CD4-positive, CD25-positive, alpha-beta regulatory T cell (primary cell): ENCODE results near the gene NBEA. TPM values are rescaled to one million over a fixed set of nuclear protein-coding genes. Genes with fewer than 3 reads are reported as not detected.
"Not testable (repeated sequence)": the region's sequence is repeated elsewhere in the genome, so short reads cannot be mapped to it uniquely, and the experiment has no call there.

Experiments
- ATAC-seq, 2 donors: fragments of 150-1000 bp; cut with Tn5 transposase; one replicate each; pipeline ENCODE4 v1.10.0; 2021; ENCODE audit warnings: low read depth in 2 of 2, moderate number of reproducible peaks in 2 of 2, moderate library complexity in 1 of 2
- DNase-seq, 3 donors: peaks; one replicate each; pipeline versions ENCODE4 v3.0.0 to v3.0.0-alpha.2; 2012 to 2022; ENCODE audit warnings: mixed read lengths in 1 of 3
- H3K27ac ChIP-seq: one replicate; pipeline ENCODE4 v1.7.0; 2013; ENCODE audit warnings: mild to moderate bottlenecking, low read length; ENCODE audit not compliant: insufficient read depth, poor library complexity, severe bottlenecking
- H3K27me3 ChIP-seq: one replicate; pipeline ENCODE4 v1.7.0; 2013; ENCODE audit warnings: low read length; ENCODE audit not compliant: control insufficient read depth, insufficient read depth
- H3K36me3 ChIP-seq: one replicate; pipeline ENCODE4 v1.7.0; 2013; ENCODE audit warnings: mild to moderate bottlenecking, low read length, moderate library complexity; ENCODE audit not compliant: control insufficient read depth, insufficient read depth
- H3K4me1 ChIP-seq: 2 replicates; pipeline ENCODE4 v1.7.0; 2013; ENCODE audit warnings: mild to moderate bottlenecking, low read length; ENCODE audit not compliant: insufficient read depth, control insufficient read depth, poor library complexity, severe bottlenecking
- H3K4me3 ChIP-seq: one replicate; pipeline ENCODE4 v1.7.0; 2013; ENCODE audit warnings: low read depth, mild to moderate bottlenecking, low read length, moderate library complexity
- H3K9me3 ChIP-seq, 2 experiments: 1 replicate in 1 of 2; 2 replicates in 1 of 2; pipeline ENCODE4 v1.7.0; 2013; ENCODE audit warnings: low read length in 2 of 2, mild to moderate bottlenecking in 1 of 2, moderate library complexity in 1 of 2; ENCODE audit not compliant: control insufficient read depth in 2 of 2
- H3K27ac Mint-ChIP-seq, 3 donors: one replicate each; pipeline ENCODE4 v1.8.0; 2020 to 2022; ENCODE audit warnings: mild to moderate bottlenecking in 3 of 3, mixed read lengths in 3 of 3, moderate library complexity in 2 of 3
- H3K27me3 Mint-ChIP-seq: one replicate; pipeline ENCODE4 v1.8.0; 2022; ENCODE audit warnings: mild to moderate bottlenecking, mixed read lengths
- H3K36me3 Mint-ChIP-seq: one replicate; pipeline ENCODE4 v1.8.0; 2020; ENCODE audit warnings: mixed read lengths
- H3K4me1 Mint-ChIP-seq, 4 donors: one replicate each; pipeline ENCODE4 v1.8.0; 2020 to 2022; ENCODE audit warnings: mixed read lengths in 4 of 4, mild to moderate bottlenecking in 1 of 4
- H3K4me3 Mint-ChIP-seq, 4 donors: one replicate each; pipeline ENCODE4 v1.8.0; 2020 to 2022; ENCODE audit warnings: mild to moderate bottlenecking in 4 of 4, mixed read lengths in 4 of 4, moderate library complexity in 3 of 4
- H3K9me3 Mint-ChIP-seq, 7 donors: one replicate each; pipeline ENCODE4 v1.8.0; 2020 to 2022; ENCODE audit warnings: mixed read lengths in 7 of 7, mild to moderate bottlenecking in 3 of 7, moderate library complexity in 2 of 7
- polyA plus RNA-seq, 4 donors: library from polyadenylated mRNA; unstranded; fragments of 300-500 nt; fragmentation: Illumina TruSeq; gene quantifications; one replicate each; pipeline ENCODE4 v1.2.3, GENCODE V29; 2021
- total RNA-seq: library from RNA; stranded (reverse); gene quantifications from one replicate; pipeline ENCODE4 v1.2.3, GENCODE V29; 2022

NBEA gene
- total and polyA plus RNA-seq, 5 donors from 2014 or later, result 0.02 to 1.1 (median 0.30) TPM

GRCh38 chr13:35408285-35408684 is 466.2 kb downstream of the NBEA start:
- not testable (repeated sequence) for H3K27ac Mint-ChIP-seq, H3K27me3 Mint-ChIP-seq

GRCh38 chr13:35411059-35411744 is 469.1 kb downstream of the NBEA start:
- H3K4me3 Mint-ChIP-seq, result no peak overlapping the region
- Histone ChIP-seq H3K36me3 (no peaks in the 10 kb centered on the region), H3K9me3 (peaks cover 0 to 2% of the 10 kb centered on the region in 2 experiments), H3K4me1 (no peaks in the 10 kb centered on the region), H3K27me3 (no peaks in the 10 kb centered on the region), H3K4me3 (no peak overlapping the region), H3K27ac (no peak overlapping the region)
- no peaks in the 10 kb centered on the region for H3K27me3 Mint-ChIP-seq
- ATAC-seq, result no peak
- no peaks in the 10 kb centered on the region for H3K36me3 Mint-ChIP-seq
- DNase-seq, result no peak
- H3K4me1 Mint-ChIP-seq, result no peaks in the 10 kb centered on the region
- H3K9me3 Mint-ChIP-seq, result peaks cover 0 to 13% (median 5%) of the 10 kb centered on the region in 7 donors
- H3K27ac Mint-ChIP-seq, result no peak overlapping the region

More at GRCh38 chr13:35408285-35408684, 466.2 kb downstream of the NBEA start:
- not testable (repeated sequence) for H3K27me3 ChIP-seq, H3K4me3 Mint-ChIP-seq, H3K36me3 Mint-ChIP-seq, H3K4me3 ChIP-seq, DNase-seq, H3K9me3 ChIP-seq, ATAC-seq, H3K27ac ChIP-seq, H3K36me3 ChIP-seq, H3K4me1 Mint-ChIP-seq, H3K4me1 ChIP-seq
- peaks cover 0 to 12% (median 5%) of the 10 kb centered on the region in 7 donors for H3K9me3 Mint-ChIP-seq

GRCh38 chr13:35448465-35448864 is 506.4 kb downstream of the NBEA start:
- ATAC-seq (no peak), DNase-seq (no peak)
- no peak overlapping the region for H3K27ac Mint-ChIP-seq
- H3K36me3 ChIP-seq, result no peaks in the 10 kb centered on the region
- H3K27ac ChIP-seq, result no peak overlapping the region
- H3K9me3 ChIP-seq, result no peaks in the 10 kb centered on the region
- H3K27me3 Mint-ChIP-seq, result no peaks in the 10 kb centered on the region
- H3K9me3 Mint-ChIP-seq, result peaks cover 0 to 3% (median 0%) of the 10 kb centered on the region in 7 donors
- no peak overlapping the region for H3K4me3 ChIP-seq
- no peaks in the 10 kb centered on the region for H3K27me3 ChIP-seq
- H3K4me1 ChIP-seq, result no peaks in the 10 kb centered on the region
- no peaks in the 10 kb centered on the region for H3K36me3 Mint-ChIP-seq
- no peaks in the 10 kb centered on the region for H3K4me1 Mint-ChIP-seq
- no peak overlapping the region for H3K4me3 Mint-ChIP-seq

- H3K4me1 ChIP-seq, result no peaks in the 10 kb centered on the region
- H3K4me3 Mint-ChIP-seq, result no peak overlapping the region
- H3K4me3 ChIP-seq, result no peak overlapping the region
- H3K27ac Mint-ChIP-seq, result no peak overlapping the region
- no peaks in the 10 kb centered on the region for H3K36me3 Mint-ChIP-seq
- no peaks in the 10 kb centered on the region for H3K36me3 ChIP-seq
- no peaks in the 10 kb centered on the region for H3K9me3 ChIP-seq
- H3K27me3 ChIP-seq, result no peaks in the 10 kb centered on the region
- H3K27me3 Mint-ChIP-seq, result no peaks in the 10 kb centered on the region
- ATAC-seq (no peak), DNase-seq (no peak)
- H3K27ac ChIP-seq, result no peak overlapping the region
- H3K4me1 Mint-ChIP-seq, result no peaks in the 10 kb centered on the region
- H3K9me3 Mint-ChIP-seq, result peaks cover 0 to 3% (median 0%) of the 10 kb centered on the region in 7 donors
These were observed 507.8 kb downstream of the NBEA start for GRCh38 chr13:35449821-35450220.

GRCh38 chr13:35455022-35455421 is 513.0 kb downstream of the NBEA start:
- Mint-ChIP-seq H3K36me3 (no peaks in the 10 kb centered on the region), H3K9me3 (peaks cover 0 to 7% (median 2%) of the 10 kb centered on the region in 7 donors), H3K27ac (no peak overlapping the region), H3K27me3 (no peaks in the 10 kb centered on the region), H3K4me3 (no peak overlapping the region), H3K4me1 (no peaks in the 10 kb centered on the region)
- Histone ChIP-seq H3K36me3 (no peaks in the 10 kb centered on the region), H3K27ac (no peak overlapping the region), H3K4me3 (no peak overlapping the region), H3K9me3 (no peaks in the 10 kb centered on the region), H3K27me3 (no peaks in the 10 kb centered on the region), H3K4me1 (no peaks in the 10 kb centered on the region)
- DNase-seq (no peak), ATAC-seq (no peak)

- Histone ChIP-seq H3K27ac (no peak overlapping the region), H3K4me1 (no peaks in the 10 kb centered on the region), H3K27me3 (no peaks in the 10 kb centered on the region), H3K36me3 (no peaks in the 10 kb centered on the region), H3K9me3 (no peaks in the 10 kb centered on the region), H3K4me3 (no peak overlapping the region)
- H3K4me3 Mint-ChIP-seq, result no peak overlapping the region
- ATAC-seq (no peak), DNase-seq (no peak)
- H3K27me3 Mint-ChIP-seq, result no peaks in the 10 kb centered on the region
- no peaks in the 10 kb centered on the region for H3K4me1 Mint-ChIP-seq
- no peak overlapping the region for H3K27ac Mint-ChIP-seq
- H3K9me3 Mint-ChIP-seq, result peaks cover 0 to 7% (median 3%) of the 10 kb centered on the region in 7 donors
- no peaks in the 10 kb centered on the region for H3K36me3 Mint-ChIP-seq
These were observed 515.2 kb downstream of the NBEA start for GRCh38 chr13:35457258-35457657.

GRCh38 chr13:35460061-35460460 is 518.0 kb downstream of the NBEA start:
- DNase-seq, result no peak
- H3K27me3 ChIP-seq, result no peaks in the 10 kb centered on the region
- H3K9me3 Mint-ChIP-seq, result peaks cover 0 to 11% (median 3%) of the 10 kb centered on the region in 7 donors
- no peak overlapping the region for H3K27ac Mint-ChIP-seq
- no peaks in the 10 kb centered on the region for H3K4me1 Mint-ChIP-seq
- ATAC-seq, result no peak
- H3K4me3 ChIP-seq, result no peak overlapping the region
- no peaks in the 10 kb centered on the region for H3K36me3 ChIP-seq
- no peak overlapping the region for H3K4me3 Mint-ChIP-seq
- H3K27me3 Mint-ChIP-seq, result peaks cover 5% of the 10 kb centered on the region
- no peaks in the 10 kb centered on the region for H3K4me1 ChIP-seq
- H3K9me3 ChIP-seq, result no peaks in the 10 kb centered on the region
- H3K36me3 Mint-ChIP-seq, result no peaks in the 10 kb centered on the region
- no peak overlapping the region for H3K27ac ChIP-seq

GRCh38 chr13:35465371-35465770 is 523.3 kb downstream of the NBEA start:
- Mint-ChIP-seq H3K9me3 (peaks cover 0 to 11% (median 4%) of the 10 kb centered on the region in 7 donors), H3K27me3 (peaks cover 18% of the 10 kb centered on the region), H3K4me3 (no peak overlapping the region), H3K36me3 (no peaks in the 10 kb centered on the region), H3K27ac (no peak overlapping the region), H3K4me1 (no peaks in the 10 kb centered on the region)
- Histone ChIP-seq H3K9me3 (peaks cover 0 to 2% of the 10 kb centered on the region in 2 experiments), H3K36me3 (no peaks in the 10 kb centered on the region), H3K4me3 (no peak overlapping the region), H3K27ac (no peak overlapping the region), H3K4me1 (no peaks in the 10 kb centered on the region), H3K27me3 (no peaks in the 10 kb centered on the region)
- DNase-seq, result no peak
- ATAC-seq, result no peak
